Esophagus (tissue), 2 donors: ENCODE results near the gene KCNQ5. TPM values are rescaled to one million over a fixed set of nuclear protein-coding genes. Genes with fewer than 3 reads are reported as not detected.

Source experiments
- H3K27ac ChIP-seq, 2 donors: one replicate each; pipeline ENCODE4 v1.5.1; 2013; ENCODE audit warnings: low read depth in 2 of 2, mild to moderate bottlenecking in 2 of 2, inconsistent platforms in 1 of 2, low read length in 1 of 2, moderate library complexity in 1 of 2
- H3K27me3 ChIP-seq, 2 donors: one replicate each; pipeline ENCODE4 v1.6.1; 2013; ENCODE audit warnings: low read length in 2 of 2, control low read depth in 1 of 2, mild to moderate bottlenecking in 1 of 2; ENCODE audit not compliant: insufficient read depth in 2 of 2, control insufficient read depth in 1 of 2
- H3K36me3 ChIP-seq, 2 donors: one replicate each; pipeline ENCODE4 v1.6.1; 2013; ENCODE audit warnings: low read length in 1 of 2; ENCODE audit not compliant: control insufficient read depth in 2 of 2, insufficient read depth in 2 of 2
- H3K4me1 ChIP-seq, 2 donors: one replicate each; pipeline ENCODE4 v1.6.1; 2013; ENCODE audit warnings: low read length in 1 of 2; ENCODE audit not compliant: control insufficient read depth in 2 of 2, insufficient read depth in 2 of 2
- H3K4me3 ChIP-seq, 2 donors: one replicate each; pipeline ENCODE4 v1.5.1; 2013; ENCODE audit warnings: low read length in 2 of 2, mild to moderate bottlenecking in 2 of 2, low read depth in 1 of 2, moderate library complexity in 1 of 2
- H3K9me3 ChIP-seq, 2 donors: one replicate each; pipeline ENCODE4 v1.6.1; 2013; ENCODE audit warnings: mild to moderate bottlenecking in 2 of 2, low read depth in 1 of 2, low read length in 1 of 2, moderate library complexity in 1 of 2; ENCODE audit not compliant: control insufficient read depth in 2 of 2, insufficient read depth in 1 of 2
- WGBS, 2 donors: extraction: QIAGEN DNeasy Blood & Tissue Kit; methylation state at CpG; one replicate each; pipeline ENCODE4 v1.1.7; 2013; 5-methylcytosine and 5-hydroxymethylcytosine counted together
- polyA plus RNA-seq, 2 donors: library from polyadenylated mRNA; stranded (reverse); fragments of 200-250 nt; gene quantifications; one replicate each; pipeline ENCODE4 v1.2.3, GENCODE V29; 2013
- donor health status: healthy with polysubstance abuse.
- donor health status: Bipolar disorder and iron deficiency.

Gene KCNQ5
- polyA plus RNA-seq, 2 donors, result 0.18 to 0.22 TPM

GRCh38 chr6:72941751-72942150 lies 319.9 kb downstream of the KCNQ5 start:
- WGBS, 2 donors, result 68 to 87% methylated on average over 1 of the region's 1 CpG
- H3K27ac ChIP-seq, result no peak overlapping the region
- H3K4me1 ChIP-seq, result no peaks in the 10 kb centered on the region
- H3K36me3 ChIP-seq, result no peaks in the 10 kb centered on the region
- H3K4me3 ChIP-seq, result no peak overlapping the region
- H3K27me3 ChIP-seq, result no peaks in the 10 kb centered on the region
- H3K9me3 ChIP-seq, result no peaks in the 10 kb centered on the region

GRCh38 chr6:72943699-72944098 lies 321.8 kb downstream of the KCNQ5 start:
- no peaks in the 10 kb centered on the region for H3K9me3 ChIP-seq
- H3K36me3 ChIP-seq, result no peaks in the 10 kb centered on the region

GRCh38 chr6:72944660-72945059 lies 322.8 kb downstream of the KCNQ5 start:
- Histone ChIP-seq H3K4me1 (no peaks in the 10 kb centered on the region), H3K27me3 (no peaks in the 10 kb centered on the region), H3K36me3 (no peaks in the 10 kb centered on the region), H3K9me3 (no peaks in the 10 kb centered on the region), H3K4me3 (no peak overlapping the region), H3K27ac (no peak overlapping the region)
- WGBS, 2 donors, result 85% methylated on average over 2 of the region's 2 CpGs

More at GRCh38 chr6:72943699-72944098, 321.8 kb downstream of the KCNQ5 start:
- Histone ChIP-seq H3K4me3 (no peak overlapping the region), H3K27me3 (no peaks in the 10 kb centered on the region), H3K27ac (no peak overlapping the region), H3K4me1 (no peaks in the 10 kb centered on the region)
- 95 to 97% methylated on average over 1 of the region's 1 CpG for WGBS, 2 donors

GRCh38 chr6:72946774-72947173 lies 324.9 kb downstream of the KCNQ5 start:
- Histone ChIP-seq H3K9me3 (no peaks in the 10 kb centered on the region), H3K4me1 (peaks cover 0 to 3% of the 10 kb centered on the region in 2 donors), H3K36me3 (no peaks in the 10 kb centered on the region), H3K4me3 (no peak overlapping the region), H3K27ac (no peak overlapping the region), H3K27me3 (no peaks in the 10 kb centered on the region)
- WGBS, 2 donors, result 84 to 86% methylated on average over 2 of the region's 2 CpGs

GRCh38 chr6:72947534-72947933 lies 325.7 kb downstream of the KCNQ5 start:
- H3K4me3 ChIP-seq, result no peak overlapping the region
- no peak overlapping the region for H3K27ac ChIP-seq
- H3K36me3 ChIP-seq, result no peaks in the 10 kb centered on the region
- WGBS, 2 donors, result 44 to 51% methylated on average over 1 of the region's 1 CpG
- no peaks in the 10 kb centered on the region for H3K9me3 ChIP-seq
- H3K4me1 ChIP-seq, result peaks cover 0 to 3% of the 10 kb centered on the region in 2 donors
- no peaks in the 10 kb centered on the region for H3K27me3 ChIP-seq

GRCh38 chr6:72948153-72948552 lies 326.3 kb downstream of the KCNQ5 start:
- H3K27me3 ChIP-seq, result no peaks in the 10 kb centered on the region
- H3K4me3 ChIP-seq, result no peak overlapping the region
- WGBS, 2 donors, result 75 to 84% methylated on average over 1 of the region's 1 CpG
- H3K36me3 ChIP-seq, result no peaks in the 10 kb centered on the region
- no peaks in the 10 kb centered on the region for H3K9me3 ChIP-seq
- no peak overlapping the region for H3K27ac ChIP-seq
- peaks cover 0 to 3% of the 10 kb centered on the region in 2 donors for H3K4me1 ChIP-seq

GRCh38 chr6:72950114-72950860 lies 328.4 kb downstream of the KCNQ5 start:
- 64 to 69% methylated on average over 6 of the region's 6 CpGs for WGBS, 2 donors
- H3K4me3 ChIP-seq, result no peak overlapping the region
- H3K4me1 ChIP-seq, result peaks cover 0 to 3% of the 10 kb centered on the region in 2 donors
- H3K27me3 ChIP-seq, result no peaks in the 10 kb centered on the region
- H3K9me3 ChIP-seq, result no peaks in the 10 kb centered on the region
- H3K36me3 ChIP-seq, result no peaks in the 10 kb centered on the region
- peak overlapping the region; percentile 74 to 86 for H3K27ac ChIP-seq

- Histone ChIP-seq H3K27me3 (no peaks in the 10 kb centered on the region), H3K36me3 (no peaks in the 10 kb centered on the region), H3K9me3 (no peaks in the 10 kb centered on the region), H3K4me1 (peaks cover 0 to 3% of the 10 kb centered on the region in 2 donors), H3K4me3 (no peak overlapping the region), H3K27ac (peak overlapping the region; percentile 15 to 27)
- 59 to 63% methylated on average over 2 of the region's 2 CpGs for WGBS, 2 donors
Observed at GRCh38 chr6:72952808-72953630, 331.2 kb downstream of the KCNQ5 start.

GRCh38 chr6:72953971-72954381 lies 332.1 kb downstream of the KCNQ5 start:
- no peaks in the 10 kb centered on the region for H3K27me3 ChIP-seq
- H3K4me3 ChIP-seq, result no peak overlapping the region
- peaks cover 0 to 3% of the 10 kb centered on the region in 2 donors for H3K4me1 ChIP-seq
- no peak overlapping the region for H3K27ac ChIP-seq
- H3K36me3 ChIP-seq, result no peaks in the 10 kb centered on the region
- 28 to 35% methylated on average over 3 of the region's 3 CpGs for WGBS, 2 donors
- H3K9me3 ChIP-seq, result no peaks in the 10 kb centered on the region
